ENCODE data around the gene PLA2G6. TPM values are rescaled to one million over a fixed set of nuclear protein-coding genes. Genes with fewer than 3 reads are reported as not detected.

PLA2G6 gene
- total RNA-seq, 1 experiment from 2014 or later: 39.8 TPM

DNA sequence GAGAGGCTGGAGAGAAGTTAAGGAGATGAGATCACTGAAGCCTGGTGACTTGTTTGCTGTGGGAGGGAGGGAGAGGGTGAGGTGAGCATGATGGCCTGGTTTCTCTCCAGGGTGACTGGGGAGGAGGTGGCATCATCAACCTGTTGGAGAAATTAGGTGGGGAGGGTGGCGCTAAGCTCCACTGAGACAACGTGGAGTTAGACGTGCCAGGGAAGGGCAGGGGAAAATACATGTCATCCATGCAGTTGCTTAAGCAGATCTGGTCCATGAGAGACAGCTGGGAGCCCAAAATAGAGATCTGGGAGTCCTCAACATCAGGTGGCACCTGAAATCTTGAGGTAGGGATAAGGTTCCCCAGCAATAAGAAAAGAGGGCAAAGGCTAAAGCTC lies 10.8 kb upstream of the PLA2G6 start:
- intact Hi-C loops (cut with micrococcal nuclease; ENCODE audit: unreplicated experiment): no loop called here
- no peak overlapping the region for H3K4me2 ChIP-seq
- peaks cover 35% of the 10 kb centered on the region for H3K4me1 ChIP-seq (replicated peaks; ENCODE audit: insufficient read depth)
- no TSS peak for BruUV-seq (replicated peaks)
- DNase-seq: no peak
- H3K9me3 ChIP-seq (ENCODE audit: insufficient read depth, low read depth): no peaks in the 10 kb centered on the region
- no peak overlapping the region for H2AFZ ChIP-seq
- no peak overlapping the region for H3K4me3 ChIP-seq
- H3F3A ChIP-seq (ENCODE audit: insufficient read depth, low read depth): peaks cover 19% of the 10 kb centered on the region
- TF ChIP-seq EZH2 (IDR thresholded peaks at IDR 0.05; ENCODE audit: low read depth): no peak
- TF ChIP-seq, protein P1, sequence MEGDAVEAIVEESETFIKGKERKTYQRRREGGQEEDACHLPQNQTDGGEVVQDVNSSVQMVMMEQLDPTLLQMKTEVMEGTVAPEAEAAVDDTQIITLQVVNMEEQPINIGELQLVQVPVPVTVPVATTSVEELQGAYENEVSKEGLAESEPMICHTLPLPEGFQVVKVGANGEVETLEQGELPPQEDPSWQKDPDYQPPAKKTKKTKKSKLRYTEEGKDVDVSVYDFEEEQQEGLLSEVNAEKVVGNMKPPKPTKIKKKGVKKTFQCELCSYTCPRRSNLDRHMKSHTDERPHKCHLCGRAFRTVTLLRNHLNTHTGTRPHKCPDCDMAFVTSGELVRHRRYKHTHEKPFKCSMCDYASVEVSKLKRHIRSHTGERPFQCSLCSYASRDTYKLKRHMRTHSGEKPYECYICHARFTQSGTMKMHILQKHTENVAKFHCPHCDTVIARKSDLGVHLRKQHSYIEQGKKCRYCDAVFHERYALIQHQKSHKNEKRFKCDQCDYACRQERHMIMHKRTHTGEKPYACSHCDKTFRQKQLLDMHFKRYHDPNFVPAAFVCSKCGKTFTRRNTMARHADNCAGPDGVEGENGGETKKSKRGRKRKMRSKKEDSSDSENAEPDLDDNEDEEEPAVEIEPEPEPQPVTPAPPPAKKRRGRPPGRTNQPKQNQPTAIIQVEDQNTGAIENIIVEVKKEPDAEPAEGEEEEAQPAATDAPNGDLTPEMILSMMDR (conservative IDR thresholded peaks at IDR 0.05): no peak
- no peaks in the 10 kb centered on the region for H3K9me2 ChIP-seq (ENCODE audit: insufficient read depth)
- no peaks in the 10 kb centered on the region for H3K79me2 ChIP-seq (ENCODE audit: low read depth)
- H4K20me1 ChIP-seq (ENCODE audit: insufficient read depth): no peaks in the 10 kb centered on the region
- ChIA-PET POLR2A (ENCODE audit: unreplicated experiment) (no interaction called here), CTCF (interaction anchor here (0.5 kb wide), 1 partner anchor 46 kb away, joined by 3 read pairs; no protein-coding TSS in a partner anchor)
- H3K27ac ChIP-seq: no peak overlapping the region
- no peaks in the 10 kb centered on the region for H3K36me3 ChIP-seq (ENCODE audit: low read depth)
- H3K27me3 ChIP-seq (ENCODE audit: insufficient read depth, low read depth): no peaks in the 10 kb centered on the region

DNA sequence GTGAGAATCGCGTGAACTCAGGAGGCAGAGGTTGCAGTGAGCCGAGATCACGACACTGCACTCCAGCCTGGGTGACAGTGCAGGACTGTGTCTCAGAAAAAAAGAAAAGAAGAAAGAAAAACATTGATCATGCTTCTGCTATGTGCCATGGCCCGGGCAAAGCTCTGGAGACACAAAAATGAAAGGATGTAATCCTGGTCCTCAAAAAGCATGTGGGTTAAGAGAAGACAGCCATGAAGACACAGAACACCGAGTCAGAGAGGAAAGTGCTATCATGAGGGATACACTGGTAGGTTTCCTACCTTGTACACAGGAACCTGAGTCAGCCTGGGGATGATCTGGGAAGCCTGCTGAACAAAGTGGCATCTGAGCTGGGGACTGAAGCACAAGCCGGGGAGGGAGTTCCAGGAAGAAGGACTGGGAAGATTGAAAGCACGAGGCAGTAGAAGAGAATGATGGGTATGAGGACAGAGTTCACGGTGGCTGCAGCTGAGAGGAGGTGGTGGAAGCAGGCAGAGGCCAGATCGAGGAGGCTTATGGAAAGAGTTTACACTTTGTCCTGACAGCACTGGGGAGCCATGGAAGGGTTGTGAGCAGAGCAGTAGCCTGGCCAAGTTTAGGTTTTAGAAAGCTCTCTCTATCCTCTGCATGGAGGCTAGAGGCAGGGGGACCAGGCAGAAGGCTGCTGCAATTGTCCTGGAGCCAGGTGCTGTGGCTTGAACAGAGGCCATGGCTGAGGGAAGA lies 10.3 kb upstream of the PLA2G6 start:
- Histone ChIP-seq H3K4me2 (0 out of 2 replicates have a peak overlapping the region, but pooled peaks have one; percentile 2), H3K27ac (no peak overlapping the region), H4K20me1 (ENCODE audit: insufficient read depth) (no peaks in the 10 kb centered on the region), H3K9me3 (ENCODE audit: insufficient read depth, low read depth) (no peaks in the 10 kb centered on the region), H3K27me3 (ENCODE audit: insufficient read depth, low read depth) (no peaks in the 10 kb centered on the region), H3K36me3 (ENCODE audit: low read depth) (no peaks in the 10 kb centered on the region), H3K4me1 (replicated peaks; ENCODE audit: insufficient read depth) (peaks cover 41% of the 10 kb centered on the region), H3K79me2 (ENCODE audit: low read depth) (no peaks in the 10 kb centered on the region), H3F3A (ENCODE audit: insufficient read depth, low read depth) (peaks cover 25% of the 10 kb centered on the region), H3K9me2 (ENCODE audit: insufficient read depth) (no peaks in the 10 kb centered on the region), H3K4me3 (no peak overlapping the region), H2AFZ (no peak overlapping the region)
- no peak for DNase-seq
- TF ChIP-seq EZH2 (IDR thresholded peaks at IDR 0.05; ENCODE audit: low read depth): no peak
- TF ChIP-seq, protein P1 (conservative IDR thresholded peaks at IDR 0.05): no peak
- CTCF ChIA-PET: no interaction called here
- intact Hi-C loops (cut with micrococcal nuclease; ENCODE audit: unreplicated experiment): no loop called here
- BruUV-seq (replicated peaks): no TSS peak
- POLR2A ChIA-PET (ENCODE audit: unreplicated experiment): no interaction called here

DNA sequence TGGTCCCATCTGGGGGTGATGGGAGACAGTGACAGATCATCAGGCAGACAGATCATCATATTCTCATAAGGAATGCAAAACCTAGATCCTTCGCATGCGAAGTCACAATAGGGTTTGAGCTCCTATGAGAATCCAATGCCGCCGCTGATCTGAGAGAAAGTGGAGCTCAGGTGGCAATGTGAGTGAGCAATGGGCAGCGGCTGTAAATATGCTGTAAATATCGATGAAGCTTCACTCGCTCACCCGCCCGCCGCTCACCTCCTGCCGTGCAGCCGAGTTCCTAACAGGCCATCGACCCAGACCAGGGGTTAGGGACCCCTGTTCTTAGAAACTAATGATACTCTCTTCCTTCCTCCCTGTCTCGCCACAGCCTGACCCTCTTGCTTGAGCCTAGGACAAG lies 9.4 kb upstream of the PLA2G6 start:
- Histone ChIP-seq H3K27me3 (ENCODE audit: insufficient read depth, low read depth) (no peaks in the 10 kb centered on the region), H3K9me2 (ENCODE audit: insufficient read depth) (no peaks in the 10 kb centered on the region), H3K36me3 (ENCODE audit: low read depth) (no peaks in the 10 kb centered on the region), H3K4me1 (replicated peaks; ENCODE audit: insufficient read depth) (peaks cover 45% of the 10 kb centered on the region), H3K79me2 (ENCODE audit: low read depth) (no peaks in the 10 kb centered on the region), H3K9me3 (ENCODE audit: insufficient read depth, low read depth) (no peaks in the 10 kb centered on the region), H2AFZ (no peak overlapping the region), H4K20me1 (ENCODE audit: insufficient read depth) (no peaks in the 10 kb centered on the region), H3K27ac (no peak overlapping the region), H3F3A (ENCODE audit: insufficient read depth, low read depth) (peaks cover 31% of the 10 kb centered on the region), H3K4me2 (no peak overlapping the region), H3K4me3 (no peak overlapping the region)
- ChIA-PET POLR2A (ENCODE audit: unreplicated experiment) (no interaction called here), CTCF (no interaction called here)
- intact Hi-C loops (cut with micrococcal nuclease; ENCODE audit: unreplicated experiment): no loop called here
- no peak for DNase-seq
- BruUV-seq (replicated peaks): no TSS peak
- TF ChIP-seq EZH2 (IDR thresholded peaks at IDR 0.05; ENCODE audit: low read depth): no peak
- TF ChIP-seq, protein P1 (conservative IDR thresholded peaks at IDR 0.05): no peak
